Activated CD4-positive, alpha-beta T cell treated with anti-CD3 and anti-CD28 coated beads, Interleukin-2, amount 10 ng/mL, durations not matched to agents 24 days and 14 days (primary cell): ENCODE results near the gene PCNA. TPM values are rescaled to one million over a fixed set of nuclear protein-coding genes. Genes with fewer than 3 reads are reported as not detected.

ENCODE experiments used
- DNase-seq: peaks from one replicate; pipeline ENCODE4 v3.0.0; 2022
- H3K27ac Mint-ChIP-seq: one replicate; pipeline ENCODE4 v1.8.0; 2022; ENCODE audit warnings: mild to moderate bottlenecking, mixed read lengths
- H3K27me3 Mint-ChIP-seq: one replicate; pipeline ENCODE4 v1.8.0; 2022; ENCODE audit warnings: mixed read lengths
- H3K36me3 Mint-ChIP-seq: one replicate; pipeline ENCODE4 v1.8.0; 2022; ENCODE audit warnings: low read depth, mild to moderate bottlenecking, mixed read lengths
- H3K4me1 Mint-ChIP-seq: one replicate; pipeline ENCODE4 v1.8.0; 2021; ENCODE audit warnings: mixed read lengths
- H3K4me3 Mint-ChIP-seq: one replicate; pipeline ENCODE4 v1.8.0; 2022; ENCODE audit warnings: mild to moderate bottlenecking, moderate library complexity, mixed read lengths
- H3K9me3 Mint-ChIP-seq: one replicate; pipeline ENCODE4 v1.8.0; 2021; ENCODE audit warnings: mixed read lengths
- intact Hi-C: fragments of 100-400 bp; cut with micrococcal nuclease; formaldehyde crosslinking; loops from one replicate; pipeline ENCODE4 v1.15.1; 2023
- total RNA-seq: library from RNA; stranded (reverse); gene quantifications from 2 replicates; pipeline ENCODE4 v1.2.3, GENCODE V29; 2022

Gene PCNA
- total RNA-seq, 1 donor from 2014 or later, result 532 TPM

GRCh38 chr20:5150226-5151076 lies 30.7 kb upstream of the PCNA start:
- no peak overlapping the region for H3K27ac Mint-ChIP-seq
- H3K9me3 Mint-ChIP-seq, result no peaks in the 10 kb centered on the region
- H3K4me3 Mint-ChIP-seq, result no peak overlapping the region
- no peak for DNase-seq
- H3K27me3 Mint-ChIP-seq, result no peaks in the 10 kb centered on the region
- peaks cover 45% of the 10 kb centered on the region for H3K4me1 Mint-ChIP-seq
- intact Hi-C loops, result no loop called here
- H3K36me3 Mint-ChIP-seq, result peaks cover 5% of the 10 kb centered on the region

GRCh38 chr20:5149892-5150225 lies 30.1 kb upstream of the PCNA start:
- intact Hi-C loops, result no loop called here
- DNase-seq, result no peak
- Mint-ChIP-seq H3K4me1 (peaks cover 46% of the 10 kb centered on the region), H3K27ac (no peak overlapping the region), H3K9me3 (no peaks in the 10 kb centered on the region), H3K36me3 (peaks cover 6% of the 10 kb centered on the region), H3K4me3 (no peak overlapping the region), H3K27me3 (no peaks in the 10 kb centered on the region)

- H3K9me3 Mint-ChIP-seq, result no peaks in the 10 kb centered on the region
- H3K4me1 Mint-ChIP-seq, result peaks cover 45% of the 10 kb centered on the region
- no peak overlapping the region for H3K27ac Mint-ChIP-seq
- H3K27me3 Mint-ChIP-seq, result no peaks in the 10 kb centered on the region
- no peak overlapping the region for H3K4me3 Mint-ChIP-seq
- DNase-seq, result no peak
- intact Hi-C loops, result no loop called here
- peaks cover 15% of the 10 kb centered on the region for H3K36me3 Mint-ChIP-seq
These were observed 28.8 kb upstream of the PCNA start for GRCh38 chr20:5148581-5148980.

GRCh38 chr20:5146871-5147592 lies 27.3 kb upstream of the PCNA start:
- no peaks in the 10 kb centered on the region for H3K27me3 Mint-ChIP-seq
- no peak for DNase-seq
- intact Hi-C loops, result no loop called here
- no peaks in the 10 kb centered on the region for H3K9me3 Mint-ChIP-seq
- H3K36me3 Mint-ChIP-seq, result peaks cover 15% of the 10 kb centered on the region
- no peak overlapping the region for H3K4me3 Mint-ChIP-seq
- H3K27ac Mint-ChIP-seq, result peak overlapping the region; percentile 35
- peaks cover 37% of the 10 kb centered on the region for H3K4me1 Mint-ChIP-seq

- no peak for DNase-seq
- peaks cover 16% of the 10 kb centered on the region for H3K36me3 Mint-ChIP-seq
- H3K27me3 Mint-ChIP-seq, result no peaks in the 10 kb centered on the region
- intact Hi-C loops, result no loop called here
- H3K4me1 Mint-ChIP-seq, result peaks cover 38% of the 10 kb centered on the region
- no peak overlapping the region for H3K4me3 Mint-ChIP-seq
- H3K9me3 Mint-ChIP-seq, result no peaks in the 10 kb centered on the region
- H3K27ac Mint-ChIP-seq, result no peak overlapping the region
These were observed 26.4 kb upstream of the PCNA start for GRCh38 chr20:5146099-5146668.

- Mint-ChIP-seq H3K27me3 (no peaks in the 10 kb centered on the region), H3K9me3 (no peaks in the 10 kb centered on the region), H3K27ac (peak overlapping the region; percentile 13), H3K4me3 (no peak overlapping the region), H3K36me3 (peaks cover 16% of the 10 kb centered on the region), H3K4me1 (peaks cover 37% of the 10 kb centered on the region)
- no peak for DNase-seq
- intact Hi-C loops, result no loop called here
These were observed 25.8 kb upstream of the PCNA start for GRCh38 chr20:5145365-5146098.

- no peak for DNase-seq
- H3K27me3 Mint-ChIP-seq, result no peaks in the 10 kb centered on the region
- H3K9me3 Mint-ChIP-seq, result no peaks in the 10 kb centered on the region
- intact Hi-C loops, result no loop called here
- H3K4me1 Mint-ChIP-seq, result peaks cover 37% of the 10 kb centered on the region
- H3K4me3 Mint-ChIP-seq, result no peak overlapping the region
- H3K36me3 Mint-ChIP-seq, result peaks cover 20% of the 10 kb centered on the region
- peak overlapping the region; percentile 56 for H3K27ac Mint-ChIP-seq
These were observed 24.1 kb upstream of the PCNA start for GRCh38 chr20:5143851-5144250.

GRCh38 chr20:5141615-5142014 lies 21.9 kb upstream of the PCNA start:
- Mint-ChIP-seq H3K27ac (no peak overlapping the region), H3K4me1 (peaks cover 29% of the 10 kb centered on the region)

GRCh38 chr20:5140195-5140594 lies 20.4 kb upstream of the PCNA start:
- intact Hi-C loops, result no loop called here
- Mint-ChIP-seq H3K4me1 (peaks cover 24% of the 10 kb centered on the region), H3K27me3 (no peaks in the 10 kb centered on the region), H3K36me3 (peaks cover 17% of the 10 kb centered on the region), H3K9me3 (no peaks in the 10 kb centered on the region), H3K27ac (no peak overlapping the region), H3K4me3 (no peak overlapping the region)
- no peak for DNase-seq

More at GRCh38 chr20:5141615-5142014, 21.9 kb upstream of the PCNA start:
- Mint-ChIP-seq H3K36me3 (peaks cover 19% of the 10 kb centered on the region), H3K9me3 (no peaks in the 10 kb centered on the region), H3K4me3 (no peak overlapping the region), H3K27me3 (no peaks in the 10 kb centered on the region)
- no peak for DNase-seq
- intact Hi-C loops, result no loop called here

- no peaks in the 10 kb centered on the region for H3K9me3 Mint-ChIP-seq
- peaks cover 15% of the 10 kb centered on the region for H3K4me1 Mint-ChIP-seq
- no peaks in the 10 kb centered on the region for H3K27me3 Mint-ChIP-seq
- H3K4me3 Mint-ChIP-seq, result no peak overlapping the region
- no peak overlapping the region for H3K27ac Mint-ChIP-seq
- intact Hi-C loops, result no loop called here
- H3K36me3 Mint-ChIP-seq, result peaks cover 10% of the 10 kb centered on the region
- DNase-seq, result no peak
These were observed 16.3 kb upstream of the PCNA start for GRCh38 chr20:5136096-5136495.

- H3K9me3 Mint-ChIP-seq, result no peaks in the 10 kb centered on the region
- H3K4me3 Mint-ChIP-seq, result no peak overlapping the region
- H3K4me1 Mint-ChIP-seq, result peaks cover 13% of the 10 kb centered on the region
- no peak for DNase-seq
- H3K27ac Mint-ChIP-seq, result peak overlapping the region; percentile 54
- peaks cover 10% of the 10 kb centered on the region for H3K36me3 Mint-ChIP-seq
- H3K27me3 Mint-ChIP-seq, result no peaks in the 10 kb centered on the region
- intact Hi-C loops, result no loop called here
These were observed 15.7 kb upstream of the PCNA start for GRCh38 chr20:5135363-5136012.

GRCh38 chr20:5133998-5134397 lies 14.2 kb upstream of the PCNA start:
- no peaks in the 10 kb centered on the region for H3K27me3 Mint-ChIP-seq
- no peak overlapping the region for H3K27ac Mint-ChIP-seq
- peaks cover 13% of the 10 kb centered on the region for H3K4me1 Mint-ChIP-seq
- no peak overlapping the region for H3K4me3 Mint-ChIP-seq
- intact Hi-C loops, result no loop called here
- no peaks in the 10 kb centered on the region for H3K9me3 Mint-ChIP-seq
- no peak for DNase-seq
- peaks cover 7% of the 10 kb centered on the region for H3K36me3 Mint-ChIP-seq

GRCh38 chr20:5131502-5131901 lies 11.7 kb upstream of the PCNA start:
- Mint-ChIP-seq H3K27me3 (no peaks in the 10 kb centered on the region), H3K27ac (peak overlapping the region; percentile 22), H3K4me3 (no peak overlapping the region), H3K36me3 (peaks cover 13% of the 10 kb centered on the region), H3K9me3 (no peaks in the 10 kb centered on the region), H3K4me1 (peaks cover 24% of the 10 kb centered on the region)
- intact Hi-C loops, result no loop called here
- DNase-seq, result no peak
